K562 (cell line): ENCODE results near the gene ARL8A. TPM values are rescaled to one million over a fixed set of nuclear protein-coding genes. Genes with fewer than 3 reads are reported as not detected.

Source experiments
- ATAC-seq: fragments of 200-7000 bp; cut with Tn5 transposase; 3 replicates; pipeline ENCODE4 v1.9.1; 2020; ENCODE audit warnings: moderate library complexity
- BruUV-seq: library from RNA; stranded (reverse); fragments of 400-500 nt; replicated peaks from 2 replicates; lab custom pipeline; 2021; lab: Mats Ljungman, UMichigan
- CTCF ChIA-PET: fragments of 300-600 bp; formaldehyde crosslinking; extraction: SDS; loops from one replicate; lab custom pipeline; 2021; ENCODE audit warnings: low intra/inter-chr PET ratio; lab: Yijun Ruan, JAX
- POLR2A ChIA-PET: fragments of 300-600, 350-650 bp; sonication (Branson Sonifier 250); formaldehyde crosslinking; extraction: SDS; loops from one replicate; lab custom pipeline; 2021; ENCODE audit warnings: antibody characterized with exemption, inconsistent platforms; lab: Yijun Ruan, JAX
- DNase-seq, 4 experiments: peaks; one replicate each; pipeline versions ENCODE4 v3.0.0 to v3.0.0-alpha.2; 2011 to 2018; ENCODE audit warnings: low spot score in 3 of 4, mixed read lengths in 3 of 4; ENCODE audit errors: extremely low read depth in 1 of 4
- FAIRE-seq: peaks from 2 replicates; lab custom pipeline; 2011; peaks lifted over from hg19 to GRCh38; lab: Jason Lieb, UNC
- H2AFZ ChIP-seq: 2 replicates; pipeline ENCODE4 v1.6.0; 2011; ENCODE audit warnings: low read depth, low read length, control low read depth, inconsistent platforms
- H3K27ac ChIP-seq: fragments of 200-600 bp; 3 replicates; pipeline ENCODE4 v1.8.0; 2011; ENCODE audit warnings: low read depth, mild to moderate bottlenecking, control low read depth, inconsistent platforms, low read length, moderate library complexity, mixed read lengths; ENCODE audit errors: extremely low read depth
- H3K27me3 ChIP-seq, 2 experiments: fragments of 300-600 bp in 1 of 2; 2 replicates in 1 of 2; 3 replicates in 1 of 2; pipeline versions ENCODE4 v1.6.0 to v1.8.0; 2011; ENCODE audit warnings: inconsistent platforms in 2 of 2, low read length in 2 of 2, mild to moderate bottlenecking in 1 of 2, mixed read lengths in 1 of 2, moderate library complexity in 1 of 2; ENCODE audit not compliant: control insufficient read depth in 2 of 2, insufficient read depth in 2 of 2
- H3K36me3 ChIP-seq: fragments of 300-600 bp; 3 replicates; pipeline ENCODE4 v1.8.0; 2011; ENCODE audit warnings: mild to moderate bottlenecking, low read length, inconsistent platforms; ENCODE audit not compliant: control insufficient read depth, insufficient read depth
- H3K4me1 ChIP-seq, 2 experiments: fragments of 200-600 bp in 1 of 2; replicated peaks in 1 of 2; 2 replicates in 1 of 2; 3 replicates in 1 of 2; pipeline versions ENCODE4 v1.5.1 to v1.8.0; 2011; ENCODE audit warnings: inconsistent platforms in 2 of 2, low read length in 2 of 2, mild to moderate bottlenecking in 1 of 2, mixed read lengths in 1 of 2, moderate library complexity in 1 of 2; ENCODE audit not compliant: control insufficient read depth in 2 of 2, insufficient read depth in 2 of 2
- H3K4me2 ChIP-seq: 2 replicates; pipeline ENCODE4 v1.6.1; 2011; ENCODE audit warnings: low read length, control low read depth, inconsistent platforms, mixed read lengths; ENCODE audit not compliant: insufficient read depth
- H3K4me3 ChIP-seq: fragments of 200-600 bp; sonication (generic), shearing (Covaris generic); 2 replicates; pipeline ENCODE4 v1.5.1; 2016; ENCODE audit warnings: control low read depth, inconsistent platforms
- H3K79me2 ChIP-seq: fragments of 200-600 bp; 3 replicates; pipeline ENCODE4 v1.8.0; 2011; ENCODE audit warnings: low read length, inconsistent platforms; ENCODE audit not compliant: control insufficient read depth, insufficient read depth
- H3K9ac ChIP-seq, 2 experiments: 2 replicates each; pipeline versions ENCODE4 v1.6.0 to v1.6.1; 2011; ENCODE audit warnings: low read depth in 2 of 2, low read length in 2 of 2, control low read depth in 1 of 2, inconsistent platforms in 1 of 2, mild to moderate bottlenecking in 1 of 2, mixed read lengths in 1 of 2; ENCODE audit not compliant: insufficient read depth in 1 of 2
- H3K9me1 ChIP-seq: one replicate; pipeline ENCODE4 v1.6.0; 2011; ENCODE audit warnings: inconsistent platforms, mild to moderate bottlenecking, low read length, moderate library complexity; ENCODE audit not compliant: control insufficient read depth, insufficient read depth
- H3K9me3 ChIP-seq: replicated peaks from 2 replicates; pipeline ENCODE4 v1.5.1; 2011; ENCODE audit warnings: low read depth, low read length, inconsistent platforms; ENCODE audit not compliant: control insufficient read depth, insufficient read depth
- H4K20me1 ChIP-seq: replicated peaks from 2 replicates; pipeline ENCODE4 v1.6.1; 2011; ENCODE audit warnings: low read length, inconsistent platforms, mixed read lengths; ENCODE audit not compliant: control insufficient read depth, insufficient read depth
- BACH1 ChIP-seq: fragments of 200-800 bp; sonication (Bioruptor generic); IDR thresholded peaks from 2 replicates; pipeline ENCODE4 v1.6.1; 2016; ENCODE audit warnings: missing genetic modification characterization, missing compliant biosample characterization
- CBX1 ChIP-seq: sonication (generic); IDR thresholded peaks from 2 replicates; pipeline ENCODE4 v1.6.1; 2016; ENCODE audit warnings: antibody characterized with exemption, low read depth, mild to moderate bottlenecking
- EGR1 ChIP-seq: fragments of 450-650 bp; conservative IDR thresholded peaks from 2 replicates; pipeline ENCODE4 v1.6.1; 2017; ENCODE audit warnings: mild to moderate bottlenecking
- EP300 ChIP-seq: IDR thresholded peaks from 2 replicates; pipeline ENCODE4 v1.6.1; 2012; ENCODE audit warnings: low read length, improper control_type of control experiment
- KAT7 ChIP-seq: sonication (generic); formaldehyde crosslinking; IDR thresholded peaks from 2 replicates; pipeline ENCODE4 v1.8.0; 2022; ENCODE audit warnings: missing genetic modification reagents, mild to moderate bottlenecking, borderline replicate concordance
- KDM2B ChIP-seq: fragments of 250-450 bp; sonication (Bioruptor Pico); IDR thresholded peaks from 2 replicates; pipeline ENCODE4 v1.8.0; 2021; ENCODE audit warnings: mild to moderate bottlenecking, moderate library complexity
- KLF1 ChIP-seq: fragments of 450-650 bp; IDR thresholded peaks from 2 replicates; pipeline ENCODE4 v1.6.1; 2016; ENCODE audit warnings: missing genetic modification characterization, missing compliant biosample characterization
- MAZ ChIP-seq, 2 experiments: fragments of 450-650 bp in 1 of 2; sonication (generic) in 1 of 2; formaldehyde crosslinking; IDR thresholded peaks in 1 of 2; conservative IDR thresholded peaks in 1 of 2; 2 replicates each; pipeline versions ENCODE4 v1.4.0 to v1.5.0; 2020; ENCODE audit warnings: mild to moderate bottlenecking in 1 of 2, missing genetic modification reagents in 1 of 2
- MXI1 ChIP-seq: IDR thresholded peaks from 2 replicates; pipeline ENCODE4 v1.6.1; 2011; ENCODE audit warnings: low read depth, mild to moderate bottlenecking, improper control_type of control experiment, low read length
- NELFE ChIP-seq: IDR thresholded peaks from 2 replicates; pipeline ENCODE4 v1.6.1; 2011; ENCODE audit warnings: mild to moderate bottlenecking; ENCODE audit not compliant: insufficient read depth, insufficient read length
- NFIX ChIP-seq: fragments of 250-450 bp; sonication (Bioruptor Pico); IDR thresholded peaks from 2 replicates; pipeline ENCODE4 v1.4.0; 2020; ENCODE audit warnings: low read depth, mild to moderate bottlenecking, moderate library complexity
- PPARD ChIP-seq: fragments of 250-450 bp; sonication (Bioruptor Pico); IDR thresholded peaks from 2 replicates; pipeline ENCODE4 v1.8.0; 2022; ENCODE audit warnings: inconsistent platforms, mild to moderate bottlenecking, moderate library complexity
- SPI1 ChIP-seq: IDR thresholded peaks from 2 replicates; pipeline ENCODE4 v1.6.1; 2011; ENCODE audit warnings: low read depth, low read length, control low read depth, borderline replicate concordance
- SRSF9 ChIP-seq: fragments of 200-400 bp; formaldehyde crosslinking; IDR thresholded peaks from 2 replicates; pipeline ENCODE4 v1.6.1; 2017; ENCODE audit warnings: low read depth, low read length, borderline replicate concordance
- TAF1 ChIP-seq: IDR thresholded peaks from 2 replicates; pipeline ENCODE4 v1.6.1; 2011; ENCODE audit warnings: mild to moderate bottlenecking, low read length, moderate library complexity; ENCODE audit not compliant: insufficient read depth, control insufficient read depth, severe bottlenecking; ENCODE audit errors: extremely low read depth
- TRIM24 ChIP-seq, 2 experiments: fragments of 450-650 bp; IDR thresholded peaks; 2 replicates each; pipeline ENCODE4 v1.6.1; 2016
- ZNF212 ChIP-seq: fragments of 450-650 bp; formaldehyde crosslinking; IDR thresholded peaks from 2 replicates; pipeline ENCODE4 v1.4.0; 2020; ENCODE audit warnings: mild to moderate bottlenecking
- WGBS: fragments of 100-300 bp; shearing (Covaris generic); methylation state at CpG from one replicate; pipeline ENCODE4 v1.1.6; 2016; ENCODE audit warnings: low coverage, mixed read lengths; ENCODE audit not compliant: insufficient coverage; ENCODE audit errors: missing lambda C conversion rate; 5-methylcytosine and 5-hydroxymethylcytosine counted together
- in situ Hi-C: fragments of 300-500 bp; cut with MboI; formaldehyde crosslinking; loops from 4 replicates; pipeline ENCODE4 v1.15.0; 2018; ENCODE audit warnings: inconsistent platforms, mixed read lengths
- intact Hi-C: fragments of 100-400 bp; cut with micrococcal nuclease; formaldehyde crosslinking; loops from 2 replicates; pipeline ENCODE4 v1.14.2; 2022
- polyA plus RNA-seq, 8 experiments: library from polyadenylated mRNA; depleted of rRNA in 4 of 8; stranded (reverse) in 5 of 8; unstranded in 3 of 8; fragments of >200 nt; fragmentation: Nextera tagmentation in 2 of 8; fragmentation: Illumina TruSeq in 1 of 8; extraction: Ambion mirVana in 2 of 8; extraction: Trizol in 1 of 8; gene quantifications; 2 replicates each; pipeline versions ENCODE4 v1.2.1 to v1.2.3, GENCODE V29; 2011 to 2014; ENCODE audit warnings: inconsistent platforms in 1 of 8, missing spikeins in 1 of 8
- total RNA-seq, 7 experiments: library from RNA; depleted of rRNA in 6 of 7; stranded (reverse); fragments of >200 nt in 6 of 7; fragmentation: Illumina TruSeq in 2 of 7; extraction: Trizol in 2 of 7; gene quantifications; 2 replicates each; pipeline versions ENCODE4 v1.2.1 to v1.2.3, GENCODE V29; 2011 to 2021; ENCODE audit warnings: low replicate concordance in 1 of 7

Gene ARL8A
- total and polyA plus RNA-seq, 9 of the 15 experiments (the other 6 are each of a cell fraction or from before 2014, with no cell fraction given) = 0.17 to 27.3 (median 15.6) TPM

DNA sequence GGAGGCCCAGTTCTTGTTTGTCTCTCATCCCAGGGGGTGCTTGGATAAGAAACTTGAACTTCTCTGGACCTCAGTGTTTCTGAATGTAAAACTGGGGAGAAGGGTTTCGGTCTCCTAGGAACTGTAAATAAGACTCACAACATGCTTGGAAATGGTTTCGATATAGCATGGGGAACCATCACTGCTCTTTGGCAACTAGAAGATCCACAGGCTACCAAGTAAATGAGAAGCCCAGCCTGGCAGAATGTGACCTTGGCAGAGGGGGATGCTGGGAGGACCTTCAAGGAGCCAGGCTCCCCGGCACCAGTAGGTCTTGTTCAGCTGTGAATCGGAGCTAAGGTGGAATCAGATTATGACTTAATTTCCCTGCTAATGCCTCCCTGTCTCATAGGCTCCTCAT, 3.7 kb downstream of the ARL8A start:
- Histone ChIP-seq H3K27me3 (no peaks in the 10 kb centered on the region), H3K9ac (no peak overlapping the region), H3K79me2 (peaks cover 30% of the 10 kb centered on the region), H4K20me1 (peaks cover under 1% of the 10 kb centered on the region; the same call in 1 of the 2 replicates), H3K27ac (no peak overlapping the region), H3K36me3 (peaks cover 19% of the 10 kb centered on the region; the same call in 2 of the 3 replicates), H3K4me3 (no peak overlapping the region), H3K4me2 (no peak overlapping the region), H3K9me1 (peaks cover 4% of the 10 kb centered on the region), H2AFZ (no peak overlapping the region), H3K9me3 (no peaks in the 10 kb centered on the region), H3K4me1 (peaks cover 19 to 32% of the 10 kb centered on the region in 2 experiments; a peak in 4 of 5 replicates)
- ATAC-seq (no peak), DNase-seq (no peak), FAIRE-seq (no peak)
- no TSS peak for BruUV-seq
- 91% methylated on average over 4 of the region's 4 CpGs for WGBS
- intact Hi-C loops = no loop called here
- TF ChIP-seq KDM2B (CRISPR knock-in tag) (no peak), KAT7 (CRISPR knock-in tag) (0 out of 2 replicates have a peak, but pooled peaks have one; percentile 50)
- ChIA-PET CTCF (interaction anchor here (0.5 kb wide), 1 partner anchor 263 kb away, joined by 3 read pairs; no protein-coding TSS in a partner anchor), POLR2A (interaction anchor here (0.6 to 8.9 kb wide), 2 partner anchors 15 to 1153 kb away, joined by 3 to 49 read pairs; no protein-coding TSS in a partner anchor)
- in situ Hi-C loops = no loop called here

GRCh38 chr1:202135221-202135721, 9.3 kb downstream of the ARL8A start:
- H3K36me3 ChIP-seq = peaks cover 43% of the 10 kb centered on the region; the same call in 2 of the 3 replicates
- in situ Hi-C loops = no loop called here
- no peak for TF ChIP-seq KLF1
- TF ChIP-seq PPARD (CRISPR knock-in tag) = no peak
- peak in 1 of 2 experiments; percentile 51; a peak in 2 of 4 replicates for TF ChIP-seq MAZ (CRISPR knock-in tag; conservative IDR thresholded peaks at IDR 0.05 in 1 of 2, IDR thresholded peaks at IDR 0.05 in 1 of 2)
- no peak for TF ChIP-seq BACH1 (tag)
- no peak for TF ChIP-seq MXI1
- TF ChIP-seq SPI1 = no peak
- TF ChIP-seq TAF1 = no peak
- TF ChIP-seq EP300 = no peak
- no peak for TF ChIP-seq NFIX
- no peak for TF ChIP-seq SRSF9
- TF ChIP-seq EGR1 = no peak
- TF ChIP-seq NELFE = no peak
- no peak for TF ChIP-seq TRIM24 (IDR thresholded peaks at IDR 0.05)
- TF ChIP-seq ZNF212 = no peak
- no peak for TF ChIP-seq CBX1

More at GRCh38 chr1:202135221-202135721, 9.3 kb downstream of the ARL8A start:
- intact Hi-C loops = loop anchor here (1.0 kb wide), 2 partner anchors 13 to 239 kb away; partner anchors contain the start of gene GPR37L1
- no peaks in the 10 kb centered on the region for H3K79me2 ChIP-seq
- H3K9ac ChIP-seq = peak overlapping the region in 1 of 2 experiments; percentile 53; a peak in 2 of 4 replicates
- no peaks in the 10 kb centered on the region for H3K9me3 ChIP-seq
- WGBS = 20% methylated on average over 15 of the region's 15 CpGs
- no peaks in the 10 kb centered on the region for H3K27me3 ChIP-seq
- H3K9me1 ChIP-seq = no peaks in the 10 kb centered on the region
- H3K4me1 ChIP-seq = peaks cover 0 to 17% of the 10 kb centered on the region in 2 experiments; a peak in 2 of 5 replicates
- H2AFZ ChIP-seq = no peak overlapping the region
- ChIA-PET POLR2A (interaction anchor here (0.6 to 2.1 kb wide), 8 partner anchors 8 to 271 kb away, joined by 3 to 16 read pairs (median 4); partner anchors contain the start of gene ARL8A), CTCF (interaction anchor here (1.1 to 3.5 kb wide), 5 partner anchors 17 to 135 kb away, joined by 3 to 32 read pairs (median 11); partner anchors contain the start of gene ELF3)
- no peak overlapping the region for H3K27ac ChIP-seq
- peak; percentile 95 for ATAC-seq
- H3K4me3 ChIP-seq = no peak overlapping the region
- peak; percentile 97 for FAIRE-seq
- BruUV-seq = no TSS peak
- H3K4me2 ChIP-seq = no peak overlapping the region
- peaks cover 7% of the 10 kb centered on the region for H4K20me1 ChIP-seq
- peak; percentile 84 to 92 (median 90) for DNase-seq
